Liver (tissue), 3 donors: ENCODE measurements around the gene MTMR1.

Source experiments
- JUND ChIP-seq, 2 donors: IDR thresholded peaks; 2 replicates each; pipeline ENCODE4 v1.6.1; 2016; ENCODE audit warnings: antibody characterized with exemption in 2 of 2
- TF ChIP-seq, protein P1 (sequence below): fragments of 150-350 bp; IDR thresholded peaks from 2 replicates; pipeline ENCODE4 v1.5.1; 2017; ENCODE audit warnings: improper control_type of control experiment, low read depth, low read length; ENCODE audit not compliant: missing input control
- donor health status: healthy.
- donor health status: healthy.

DNA sequence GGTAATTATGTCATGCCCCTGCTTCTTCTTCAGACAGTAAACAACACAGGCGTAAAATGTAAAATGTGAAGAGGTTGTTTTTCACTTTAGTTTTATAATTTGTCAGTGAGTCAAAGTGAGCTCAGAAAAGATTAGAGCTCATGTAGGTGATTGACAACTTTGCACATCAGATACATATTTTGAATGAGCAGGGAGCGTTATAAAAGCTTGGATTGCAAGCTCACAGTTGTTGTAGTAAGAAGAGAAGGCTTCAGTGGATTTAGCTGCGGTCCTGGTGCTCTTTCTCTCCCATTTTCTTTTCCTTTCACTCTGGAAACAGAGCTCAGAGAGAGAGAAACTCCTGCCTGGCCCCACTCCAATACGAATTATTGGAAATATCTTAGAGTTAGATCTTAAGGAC is 26.4 kb downstream of the MTMR1 start:
- TF ChIP-seq, protein P1, sequence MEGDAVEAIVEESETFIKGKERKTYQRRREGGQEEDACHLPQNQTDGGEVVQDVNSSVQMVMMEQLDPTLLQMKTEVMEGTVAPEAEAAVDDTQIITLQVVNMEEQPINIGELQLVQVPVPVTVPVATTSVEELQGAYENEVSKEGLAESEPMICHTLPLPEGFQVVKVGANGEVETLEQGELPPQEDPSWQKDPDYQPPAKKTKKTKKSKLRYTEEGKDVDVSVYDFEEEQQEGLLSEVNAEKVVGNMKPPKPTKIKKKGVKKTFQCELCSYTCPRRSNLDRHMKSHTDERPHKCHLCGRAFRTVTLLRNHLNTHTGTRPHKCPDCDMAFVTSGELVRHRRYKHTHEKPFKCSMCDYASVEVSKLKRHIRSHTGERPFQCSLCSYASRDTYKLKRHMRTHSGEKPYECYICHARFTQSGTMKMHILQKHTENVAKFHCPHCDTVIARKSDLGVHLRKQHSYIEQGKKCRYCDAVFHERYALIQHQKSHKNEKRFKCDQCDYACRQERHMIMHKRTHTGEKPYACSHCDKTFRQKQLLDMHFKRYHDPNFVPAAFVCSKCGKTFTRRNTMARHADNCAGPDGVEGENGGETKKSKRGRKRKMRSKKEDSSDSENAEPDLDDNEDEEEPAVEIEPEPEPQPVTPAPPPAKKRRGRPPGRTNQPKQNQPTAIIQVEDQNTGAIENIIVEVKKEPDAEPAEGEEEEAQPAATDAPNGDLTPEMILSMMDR, result no peak
- no peak for TF ChIP-seq JUND (IDR thresholded peaks at IDR 0.05)
